Smooth muscle cell (in vitro differentiated cells): ENCODE measurements around the gene SYT8. TPM values are rescaled to one million over a fixed set of nuclear protein-coding genes. Genes with fewer than 3 reads are reported as not detected.

ENCODE experiments used
- DNase-seq: peaks from one replicate; lab custom pipeline; 2025; ENCODE audit not compliant: unreplicated experiment; lab: John Stamatoyannopoulos, UW
- H2AFZ ChIP-seq: fragments of 200-600 bp; sonication (generic); 2 replicates; pipeline ENCODE4 v1.6.0; 2016; ENCODE audit warnings: antibody characterized with exemption, low read depth, mild to moderate bottlenecking
- H3F3A ChIP-seq: fragments of 200-600 bp; sonication (generic); 2 replicates; pipeline ENCODE4 v1.6.0; 2017; ENCODE audit warnings: antibody characterized with exemption, low read depth
- H3K27ac ChIP-seq: fragments of 200-600 bp; sonication (generic); 2 replicates; pipeline ENCODE4 v1.5.1; 2016; ENCODE audit warnings: low read depth, mild to moderate bottlenecking
- H3K27me3 ChIP-seq: fragments of 200-600 bp; sonication (generic); 2 replicates; pipeline ENCODE4 v1.6.1; 2016; ENCODE audit warnings: low read depth, mild to moderate bottlenecking
- H3K36me3 ChIP-seq: fragments of 200-600 bp; sonication (generic); 2 replicates; pipeline ENCODE4 v1.5.1; 2016; ENCODE audit warnings: low read depth
- H3K4me1 ChIP-seq: fragments of 200-600 bp; sonication (generic); 2 replicates; pipeline ENCODE4 v1.5.1; 2016; ENCODE audit warnings: low read depth
- H3K4me2 ChIP-seq: fragments of 200-600 bp; sonication (generic); 2 replicates; pipeline ENCODE4 v1.6.0; 2016; ENCODE audit warnings: mild to moderate bottlenecking
- H3K4me3 ChIP-seq: fragments of 200-600 bp; sonication (generic); 2 replicates; pipeline ENCODE4 v1.5.1; 2016; ENCODE audit warnings: mild to moderate bottlenecking
- H3K79me2 ChIP-seq: fragments of 200-600 bp; sonication (generic); 2 replicates; pipeline ENCODE4 v1.6.0; 2016; ENCODE audit warnings: low read depth, mild to moderate bottlenecking
- H3K9ac ChIP-seq: fragments of 200-600 bp; sonication (generic); 2 replicates; pipeline ENCODE4 v1.6.0; 2016; ENCODE audit warnings: low read depth
- H3K9me3 ChIP-seq: fragments of 200-600 bp; sonication (generic); replicated peaks from 2 replicates; pipeline ENCODE4 v1.5.1; 2016; ENCODE audit warnings: low read depth
- H4K20me1 ChIP-seq: fragments of 200-600 bp; sonication (generic); 2 replicates; pipeline ENCODE4 v1.6.0; 2016; ENCODE audit warnings: low read depth
- WGBS: methylation state at CpG from one replicate; pipeline ENCODE4 v1.1.7; 2016; ENCODE audit warnings: low lambda C conversion rate; 5-methylcytosine and 5-hydroxymethylcytosine counted together
- polyA plus RNA-seq: library from polyadenylated mRNA; unstranded; fragments of >200 nt; fragmentation: Nextera tagmentation; extraction: Ambion mirVana; gene quantifications from 2 replicates; pipeline ENCODE4 v1.2.1, GENCODE V29; 2016
- total RNA-seq: library from RNA; depleted of rRNA; stranded (reverse); fragments of >200 nt; gene quantifications from 2 replicates; pipeline ENCODE4 v1.2.3, GENCODE V29; 2014
- TF ChIP-seq, protein P1 (sequence below): fragments of 200-600 bp; sonication (generic); IDR thresholded peaks from 2 replicates; pipeline ENCODE4 v1.5.1; 2017; ENCODE audit warnings: borderline replicate concordance, mild to moderate bottlenecking, antibody characterized with exemption; ENCODE audit not compliant: insufficient read depth, poor library complexity, severe bottlenecking

Gene SYT8
- total and polyA plus RNA-seq, 2 experiments from 2014 or later: 0.13 to 2.0 TPM

DNA sequence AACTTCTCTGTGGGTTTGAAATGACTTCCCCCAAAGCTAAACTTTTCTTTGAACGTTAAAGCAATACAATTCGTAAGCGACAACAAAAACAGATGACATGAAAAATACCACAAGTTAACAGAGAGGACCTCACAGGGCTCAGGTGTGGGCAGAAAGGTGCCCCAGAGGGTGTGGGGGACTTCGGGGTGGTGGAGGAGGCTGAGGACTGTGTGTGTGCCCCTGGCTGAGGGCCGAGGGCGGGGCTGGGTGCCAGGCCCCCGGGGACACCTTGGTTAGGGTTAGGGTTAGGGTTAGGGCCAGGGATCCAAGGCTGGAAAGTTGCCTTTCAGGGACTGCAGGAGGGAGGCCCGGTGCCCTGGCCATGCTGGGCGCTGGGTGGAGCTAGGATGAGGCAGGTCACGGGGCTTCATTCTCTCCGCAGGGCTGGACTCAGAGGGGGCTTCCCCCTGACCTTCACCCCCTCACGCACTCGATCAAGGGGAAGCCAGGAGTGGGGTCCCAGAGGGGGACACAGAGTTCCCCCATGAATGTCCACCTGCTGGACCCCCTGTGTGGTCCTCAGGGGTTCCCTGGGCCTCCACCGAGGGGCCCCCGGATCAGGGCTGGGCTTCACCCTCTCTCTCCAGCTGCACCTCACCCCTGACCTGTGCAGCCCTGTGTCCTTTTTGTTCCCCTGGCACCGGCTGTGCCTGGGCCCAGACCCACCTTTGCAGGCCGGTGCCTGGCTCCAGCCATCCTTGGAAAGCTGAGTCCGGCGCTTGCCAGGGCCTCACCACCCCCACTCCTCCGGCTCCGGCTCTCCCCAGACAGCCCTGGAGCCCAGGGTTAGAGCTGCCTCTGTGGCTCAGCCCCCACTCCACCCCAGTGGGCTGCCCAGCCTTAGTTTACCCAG, 11.0 kb downstream of the SYT8 start:
- Histone ChIP-seq H3K27me3 (no peaks in the 10 kb centered on the region), H3K27ac (no peak overlapping the region)

GRCh38 chr11:1846453-1846932, 11.7 kb downstream of the SYT8 start:
- no peaks in the 10 kb centered on the region for H3K4me1 ChIP-seq
- H3K9ac ChIP-seq: no peak overlapping the region
- H3K4me2 ChIP-seq: no peak overlapping the region
- H3K36me3 ChIP-seq: no peaks in the 10 kb centered on the region
- H3K27ac ChIP-seq: no peak overlapping the region
- H3F3A ChIP-seq: no peaks in the 10 kb centered on the region
- H3K27me3 ChIP-seq: no peaks in the 10 kb centered on the region
- no peak for DNase-seq
- no peaks in the 10 kb centered on the region for H3K9me3 ChIP-seq
- no peak overlapping the region for H3K4me3 ChIP-seq
- TF ChIP-seq, protein P1, sequence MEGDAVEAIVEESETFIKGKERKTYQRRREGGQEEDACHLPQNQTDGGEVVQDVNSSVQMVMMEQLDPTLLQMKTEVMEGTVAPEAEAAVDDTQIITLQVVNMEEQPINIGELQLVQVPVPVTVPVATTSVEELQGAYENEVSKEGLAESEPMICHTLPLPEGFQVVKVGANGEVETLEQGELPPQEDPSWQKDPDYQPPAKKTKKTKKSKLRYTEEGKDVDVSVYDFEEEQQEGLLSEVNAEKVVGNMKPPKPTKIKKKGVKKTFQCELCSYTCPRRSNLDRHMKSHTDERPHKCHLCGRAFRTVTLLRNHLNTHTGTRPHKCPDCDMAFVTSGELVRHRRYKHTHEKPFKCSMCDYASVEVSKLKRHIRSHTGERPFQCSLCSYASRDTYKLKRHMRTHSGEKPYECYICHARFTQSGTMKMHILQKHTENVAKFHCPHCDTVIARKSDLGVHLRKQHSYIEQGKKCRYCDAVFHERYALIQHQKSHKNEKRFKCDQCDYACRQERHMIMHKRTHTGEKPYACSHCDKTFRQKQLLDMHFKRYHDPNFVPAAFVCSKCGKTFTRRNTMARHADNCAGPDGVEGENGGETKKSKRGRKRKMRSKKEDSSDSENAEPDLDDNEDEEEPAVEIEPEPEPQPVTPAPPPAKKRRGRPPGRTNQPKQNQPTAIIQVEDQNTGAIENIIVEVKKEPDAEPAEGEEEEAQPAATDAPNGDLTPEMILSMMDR: no peak
- 97% methylated on average over 9 of the region's 9 CpGs for WGBS
- no peak overlapping the region for H2AFZ ChIP-seq
- no peaks in the 10 kb centered on the region for H3K79me2 ChIP-seq
- no peaks in the 10 kb centered on the region for H4K20me1 ChIP-seq

More for the DNA sequence above, 11.0 kb downstream of the SYT8 start:
- Histone ChIP-seq H3K79me2 (no peaks in the 10 kb centered on the region), H3F3A (no peaks in the 10 kb centered on the region), H3K4me1 (no peaks in the 10 kb centered on the region), H3K9me3 (no peaks in the 10 kb centered on the region), H2AFZ (no peak overlapping the region), H3K9ac (no peak overlapping the region), H3K4me2 (no peak overlapping the region), H3K4me3 (no peak overlapping the region), H4K20me1 (no peaks in the 10 kb centered on the region), H3K36me3 (no peaks in the 10 kb centered on the region)
- no peak for DNase-seq
- TF ChIP-seq, protein P1: no peak
- 92% methylated on average over 21 of the region's 21 CpGs for WGBS

DNA sequence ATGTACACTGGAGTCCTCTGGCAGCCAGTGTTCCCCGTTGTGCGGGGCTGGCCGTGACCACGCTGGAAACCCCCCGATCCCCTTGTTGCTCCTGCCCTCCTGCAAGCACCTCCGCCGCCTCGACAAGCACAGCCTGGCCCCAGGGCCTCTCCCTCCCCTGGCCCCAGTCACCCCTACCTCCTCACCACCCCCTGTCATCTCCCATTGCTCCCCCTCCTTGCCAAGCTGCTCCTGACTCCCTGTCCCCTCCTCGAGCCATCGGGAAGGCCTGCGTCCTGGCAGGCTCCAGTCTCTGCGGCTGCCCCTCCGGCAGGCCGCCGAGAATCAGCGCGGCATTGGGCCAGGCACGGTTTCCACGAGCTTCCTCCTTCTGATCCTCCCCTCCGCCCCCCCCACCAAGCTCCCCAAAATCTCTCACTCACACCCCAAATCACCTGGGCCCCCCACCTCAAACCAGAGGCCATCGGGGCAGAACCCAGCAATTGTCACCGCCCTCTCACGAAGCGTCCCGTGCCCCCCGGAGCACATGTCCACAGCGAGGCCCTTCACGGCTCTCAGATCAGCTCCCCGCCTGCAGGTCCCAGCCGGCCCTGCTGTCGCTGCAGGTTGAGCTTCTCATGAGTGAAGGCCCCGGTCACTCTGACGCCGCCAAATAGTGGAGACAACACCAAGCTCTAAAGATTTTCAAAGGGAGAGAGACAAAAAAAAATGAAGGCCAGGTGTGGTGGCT, 12.4 kb downstream of the SYT8 start:
- 97% methylated on average over 19 of the region's 34 CpGs for WGBS
- H3K27me3 ChIP-seq: no peaks in the 10 kb centered on the region

More for the DNA sequence above, 12.4 kb downstream of the SYT8 start:
- Histone ChIP-seq H3K36me3 (no peaks in the 10 kb centered on the region), H3K9ac (no peak overlapping the region), H3K27ac (no peak overlapping the region), H2AFZ (no peak overlapping the region), H3K4me1 (no peaks in the 10 kb centered on the region), H3K4me3 (no peak overlapping the region), H3K9me3 (no peaks in the 10 kb centered on the region), H3K79me2 (no peaks in the 10 kb centered on the region), H3F3A (no peaks in the 10 kb centered on the region), H3K4me2 (no peak overlapping the region), H4K20me1 (no peaks in the 10 kb centered on the region)
- DNase-seq: no peak
- TF ChIP-seq, protein P1: no peak
